AG08396 (cell line): ENCODE measurements around the gene DNAJC17.
A peak's percentile ranks its signal among the peaks of the same experiment; 100 is the strongest.

ENCODE experiments used
- DNase-seq: peaks from one replicate; pipeline ENCODE4 v3.0.0; 2012; ENCODE audit warnings: low spot score, mixed read lengths

Gene DNAJC17

DNA sequence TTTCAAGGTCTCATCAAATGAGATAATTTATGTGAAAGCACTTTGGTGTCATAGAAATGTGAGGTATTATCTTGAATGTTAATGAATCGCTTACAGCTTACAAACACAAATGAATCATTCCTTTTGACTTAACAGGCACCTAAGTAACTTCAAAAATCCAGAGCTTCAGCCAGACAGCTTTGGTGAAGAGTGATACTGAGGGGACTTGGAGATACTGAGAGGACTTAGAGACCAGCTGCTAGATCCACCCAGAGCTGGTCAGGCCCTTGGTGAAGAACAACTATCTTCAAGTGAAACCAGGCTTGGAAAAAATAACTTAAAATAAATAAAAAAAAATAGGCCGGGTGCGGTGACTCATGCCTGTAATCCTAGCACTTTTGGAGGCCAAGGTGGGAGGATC lies 16.6 kb downstream of the DNAJC17 start:
- DNase-seq, result no peak

DNA sequence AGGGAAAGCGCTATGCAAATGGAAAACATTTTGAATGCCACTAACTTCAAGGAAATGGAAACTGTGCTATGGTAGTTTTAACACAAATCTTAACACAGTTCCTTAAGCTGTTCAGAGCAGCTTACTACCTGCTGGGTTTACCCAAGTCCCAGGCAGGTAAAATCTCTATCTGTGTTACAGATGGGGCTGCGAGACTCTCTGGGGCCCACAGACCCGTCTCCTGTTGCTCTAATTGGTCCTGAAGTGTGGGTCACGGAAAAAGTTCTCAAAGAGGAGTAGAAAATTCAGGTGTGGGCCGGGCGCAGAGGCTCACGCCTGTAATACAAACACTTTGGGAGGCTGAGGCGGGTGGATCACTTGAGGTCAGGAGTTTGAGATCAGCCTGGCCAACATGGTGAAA lies 17.3 kb downstream of the DNAJC17 start:
- no peak for DNase-seq

DNA sequence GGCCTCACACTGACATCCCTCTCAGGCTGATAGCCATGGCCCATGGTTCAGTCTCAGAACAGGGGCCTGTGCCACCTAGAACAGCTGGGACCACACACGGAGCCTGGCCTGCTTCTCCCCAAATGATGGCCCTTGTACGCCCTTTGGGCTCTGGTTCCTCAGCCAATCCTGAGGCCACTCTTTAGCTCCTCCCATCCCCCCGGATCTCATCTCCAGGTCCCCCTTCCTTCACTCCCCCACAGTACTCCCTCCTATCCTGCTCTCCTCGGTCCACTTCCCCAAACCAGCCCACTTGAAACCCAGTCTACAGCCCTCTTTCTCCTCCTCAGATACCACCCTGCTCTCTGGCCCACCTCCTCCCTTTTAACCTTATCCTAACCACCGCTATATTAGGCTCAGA lies 18.2 kb downstream of the DNAJC17 start:
- no peak for DNase-seq

DNA sequence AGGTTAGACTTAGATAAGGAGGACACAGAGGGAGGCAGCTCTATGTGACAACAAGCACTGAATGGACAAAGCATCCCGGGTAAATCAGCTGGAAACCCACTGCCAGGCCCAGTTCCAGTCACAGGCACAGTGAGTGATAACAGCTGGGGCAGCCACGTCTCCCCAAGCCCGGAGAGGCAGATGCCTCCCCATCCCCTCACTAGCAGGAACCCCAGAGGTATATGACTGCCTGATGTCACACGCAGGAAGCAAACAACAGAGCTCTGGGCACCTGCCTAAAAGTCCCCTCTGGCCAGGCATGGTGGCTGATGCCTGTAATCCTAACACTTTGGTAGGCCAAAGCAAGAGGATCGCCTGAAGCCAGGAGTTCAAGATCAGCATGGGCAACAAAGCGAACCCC lies 19.3 kb downstream of the DNAJC17 start:
- DNase-seq, result no peak

DNA sequence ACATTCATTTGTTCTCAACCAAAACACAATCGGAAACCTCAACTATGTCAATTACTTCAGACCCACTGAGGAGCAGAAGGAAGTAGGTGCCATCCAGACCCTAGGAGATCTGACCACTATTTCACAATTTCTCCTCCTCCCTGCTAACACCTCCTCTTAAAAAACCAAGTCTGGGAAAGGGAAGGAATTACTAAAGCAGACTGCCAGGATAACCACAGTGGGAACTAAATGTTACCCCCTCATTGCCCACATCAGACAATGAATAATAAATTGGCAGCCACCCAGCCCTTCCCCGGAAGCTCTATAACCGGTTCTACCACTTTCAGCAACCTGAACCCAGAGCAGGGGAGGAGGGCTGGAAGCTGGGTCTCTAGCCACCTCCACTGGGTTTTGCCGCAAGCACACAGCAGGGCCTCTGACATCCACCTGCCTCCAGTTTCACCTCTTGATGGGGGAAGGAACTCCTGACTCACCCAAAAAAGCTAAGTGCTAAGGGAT lies 19.9 kb downstream of the DNAJC17 start:
- no peak for DNase-seq

DNA sequence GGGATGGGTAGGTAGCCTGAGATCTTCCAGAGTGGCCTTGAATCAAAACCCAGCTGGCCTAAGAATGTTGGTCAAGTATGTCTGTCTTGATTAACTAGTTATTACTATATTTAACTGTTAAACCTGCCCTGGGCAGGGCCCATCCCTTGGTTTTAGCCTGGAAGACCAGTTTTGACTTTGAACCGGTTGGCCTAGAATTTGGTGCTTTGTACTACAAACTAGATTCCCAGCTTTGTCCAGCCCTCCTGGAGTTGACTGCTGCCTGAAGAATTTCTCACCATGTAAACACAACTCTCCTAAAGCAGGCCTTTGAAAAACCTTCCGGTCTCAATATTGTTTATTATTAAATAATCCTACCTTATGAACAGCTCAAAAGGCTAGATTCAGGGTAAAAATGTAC lies 21.5 kb downstream of the DNAJC17 start:
- DNase-seq, result no peak

DNA sequence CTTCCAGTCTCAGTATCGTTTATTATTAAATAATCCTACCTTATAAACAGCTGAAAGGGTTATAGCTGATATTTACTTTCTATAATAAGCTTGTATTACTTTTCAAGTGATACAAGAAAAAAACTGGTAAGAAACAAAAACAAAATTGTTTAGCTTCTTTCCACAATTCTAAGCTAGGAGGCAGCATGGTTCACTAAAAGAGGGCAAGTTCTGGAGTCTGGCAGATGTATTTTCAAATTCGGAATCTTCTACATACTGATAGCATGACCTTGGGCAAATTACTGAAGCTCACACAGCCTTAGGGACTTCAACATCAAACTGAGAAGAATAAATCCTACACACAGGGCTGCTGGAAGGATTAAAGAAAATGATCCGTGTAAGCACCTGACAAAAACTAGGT lies 22.1 kb downstream of the DNAJC17 start:
- DNase-seq, result no peak

DNA sequence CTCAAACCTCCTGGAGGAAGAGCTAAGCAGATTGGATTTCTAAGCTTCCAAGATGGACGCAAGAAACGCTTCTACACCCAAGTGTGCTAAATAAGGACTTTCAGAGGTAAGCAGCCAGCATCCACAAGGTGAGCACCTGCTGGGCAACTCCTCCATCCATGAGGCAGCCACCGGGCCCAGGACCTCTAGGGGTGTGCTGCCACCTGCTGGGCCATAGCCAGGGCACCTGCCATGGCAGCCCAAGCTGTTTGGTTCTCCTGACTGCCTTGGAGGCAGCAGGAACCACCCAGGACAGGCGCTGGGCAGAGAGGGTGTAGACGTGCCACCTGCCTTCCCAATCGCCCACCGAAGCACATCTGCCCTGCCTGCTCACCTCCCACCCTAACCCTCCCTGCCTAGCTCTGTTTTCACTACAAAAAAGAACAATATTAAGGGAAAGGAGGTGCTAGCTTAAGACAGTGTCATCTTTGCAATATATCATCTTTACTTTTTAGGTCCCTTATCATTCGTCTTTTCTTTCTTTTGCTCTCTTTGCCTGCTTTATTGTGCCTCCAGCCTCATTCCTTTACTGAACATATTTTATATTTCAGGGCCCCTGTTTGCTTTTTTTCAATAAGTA lies 24.6 kb downstream of the DNAJC17 start:
- DNase-seq, result no peak

DNA sequence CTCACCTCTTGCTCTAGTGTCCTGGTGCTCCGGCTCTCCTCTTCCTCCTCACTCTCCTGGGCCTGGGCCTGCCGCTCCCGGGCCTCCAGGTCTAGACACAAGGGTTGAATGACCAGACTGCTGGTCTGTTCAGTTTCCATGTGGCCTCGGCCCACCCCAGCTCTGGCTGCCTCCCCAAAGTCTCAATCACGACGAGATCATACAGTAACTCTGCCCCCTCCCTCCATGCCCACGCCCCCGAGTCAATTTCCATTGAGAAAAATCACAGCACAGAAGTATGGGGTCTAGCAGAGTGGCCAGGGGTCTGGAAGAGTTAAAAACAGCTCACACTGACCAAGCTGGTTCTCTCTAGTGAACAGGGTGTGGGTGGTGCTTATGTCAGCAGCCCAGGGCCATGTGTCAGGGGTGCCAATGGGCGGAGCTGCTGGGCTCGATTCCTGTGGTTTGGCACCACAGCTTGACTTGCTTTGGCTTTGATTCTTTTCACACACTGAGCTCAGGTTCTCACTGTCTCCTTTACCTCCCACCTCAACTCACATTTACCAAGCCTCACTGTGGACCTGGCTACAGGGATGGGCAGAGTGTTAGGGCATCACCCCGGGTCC lies 30.6 kb downstream of the DNAJC17 start:
- DNase-seq, result peak; percentile 76

DNA sequence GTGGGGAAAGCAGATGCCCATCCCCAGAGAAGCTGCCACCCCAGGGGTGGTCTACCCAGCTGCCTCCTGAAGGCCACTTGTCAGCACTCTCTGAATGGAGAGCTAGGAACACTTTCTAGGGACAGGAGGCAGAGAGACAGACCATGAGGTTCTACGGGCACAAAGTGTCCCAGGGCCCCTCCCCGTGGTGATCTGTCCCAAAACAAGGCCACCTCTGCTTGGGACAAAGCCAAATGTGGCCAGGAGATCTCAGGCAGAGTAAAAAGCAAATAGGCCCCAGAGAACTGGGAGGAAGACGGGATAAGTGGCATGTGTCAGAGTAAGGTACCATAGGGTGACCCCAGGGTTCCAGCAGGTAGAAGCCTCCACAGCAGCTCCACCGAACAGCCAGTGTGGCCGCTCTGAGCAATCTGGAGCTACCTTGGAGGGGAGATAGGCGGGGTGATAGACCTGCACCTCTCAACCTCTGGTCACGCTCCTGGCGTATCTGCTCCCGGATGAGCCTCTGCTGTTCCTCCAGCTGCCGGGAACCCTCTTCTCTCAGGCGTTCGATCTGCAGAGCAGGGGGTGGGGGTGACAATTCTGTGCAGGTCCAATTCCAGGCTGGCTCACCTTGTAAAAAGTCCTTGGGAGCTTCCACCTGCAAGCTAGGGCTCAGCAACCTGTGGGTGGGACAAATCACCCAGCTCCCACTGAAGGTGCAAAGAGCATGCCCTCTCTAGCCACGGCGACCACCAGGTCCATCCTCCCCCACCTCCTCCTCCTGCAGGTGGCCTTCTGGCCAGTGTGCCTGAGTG lies 31.3 kb downstream of the DNAJC17 start:
- no peak for DNase-seq

DNA sequence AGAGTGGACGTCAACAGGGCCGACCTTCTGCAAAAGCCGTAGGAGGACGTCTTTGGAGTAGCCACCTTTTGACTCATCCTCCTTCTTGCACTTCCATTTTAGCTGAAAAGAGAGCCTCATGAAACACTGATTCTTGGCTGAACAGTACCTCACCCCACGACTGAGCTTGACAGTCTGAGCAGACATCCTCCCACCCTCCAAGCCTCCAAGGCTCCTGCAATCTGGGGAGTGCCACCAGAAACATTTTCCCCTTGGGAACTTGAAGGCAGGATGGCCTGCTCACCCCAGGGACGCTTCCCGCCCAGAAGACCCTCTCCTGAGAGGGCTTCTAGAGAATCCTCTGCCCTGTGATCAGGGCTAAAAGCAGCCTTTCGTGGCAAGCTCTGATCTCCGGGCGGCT lies 32.3 kb downstream of the DNAJC17 start:
- DNase-seq, result no peak

DNA sequence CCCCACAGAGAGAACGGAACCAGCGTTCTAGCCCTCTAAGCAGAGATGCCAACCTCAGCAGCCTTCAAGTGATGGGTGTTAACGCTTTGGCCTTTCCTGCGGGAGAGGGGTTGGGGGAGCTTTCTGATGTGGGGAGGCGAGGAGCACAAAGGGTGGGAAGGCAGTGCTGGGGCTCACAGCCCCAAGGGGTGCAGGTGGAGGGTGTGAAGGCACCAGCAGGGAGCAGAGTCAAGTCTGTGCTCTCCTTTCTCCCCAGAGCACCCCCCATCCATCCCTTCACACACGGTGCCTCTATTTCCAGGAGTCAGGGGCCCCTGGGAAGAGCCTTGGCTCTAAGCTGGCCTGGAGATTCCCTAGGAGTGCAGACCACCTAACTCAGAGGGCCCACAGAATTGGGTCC lies 33.4 kb downstream of the DNAJC17 start:
- no peak for DNase-seq

DNA sequence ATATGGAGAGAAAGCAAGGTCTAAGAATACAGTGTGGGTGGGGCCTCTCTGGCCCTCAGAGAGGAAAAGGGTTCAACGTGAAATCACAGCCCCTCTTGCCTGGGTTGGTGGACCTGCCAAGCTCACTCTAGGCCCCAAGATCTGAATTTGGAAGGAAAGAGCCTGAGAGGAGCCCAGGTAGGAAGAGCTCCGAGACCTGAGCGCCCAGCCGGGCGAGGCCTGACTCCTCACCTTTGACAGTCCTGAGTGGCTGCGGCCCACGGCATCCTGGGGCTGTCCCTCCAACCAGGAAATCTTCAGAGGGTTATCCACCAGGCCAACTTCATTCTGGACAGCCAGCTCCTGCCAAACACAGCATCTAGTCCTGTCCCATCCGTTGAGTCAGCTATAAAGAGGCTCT lies 33.8 kb downstream of the DNAJC17 start:
- no peak for DNase-seq

DNA sequence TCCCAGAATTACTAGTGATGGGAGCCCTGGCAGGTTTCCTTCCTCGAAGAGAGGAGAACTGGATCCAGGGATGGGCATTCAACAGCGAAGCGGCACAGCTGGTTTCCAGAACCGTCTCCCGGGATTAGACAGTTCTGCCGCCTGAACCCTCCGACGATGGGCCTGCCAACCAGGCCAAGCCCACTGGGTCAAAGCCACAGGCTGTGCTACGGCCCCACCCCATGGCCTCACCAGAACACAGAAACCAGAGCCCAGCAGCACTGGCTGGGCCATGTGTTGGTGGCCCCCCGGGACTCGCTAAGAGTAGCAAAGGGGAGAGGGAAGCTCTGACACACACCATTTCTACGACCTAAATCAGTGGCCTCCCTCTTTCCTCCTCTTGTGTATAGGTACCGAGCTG lies 35.3 kb downstream of the DNAJC17 start:
- DNase-seq, result no peak

DNA sequence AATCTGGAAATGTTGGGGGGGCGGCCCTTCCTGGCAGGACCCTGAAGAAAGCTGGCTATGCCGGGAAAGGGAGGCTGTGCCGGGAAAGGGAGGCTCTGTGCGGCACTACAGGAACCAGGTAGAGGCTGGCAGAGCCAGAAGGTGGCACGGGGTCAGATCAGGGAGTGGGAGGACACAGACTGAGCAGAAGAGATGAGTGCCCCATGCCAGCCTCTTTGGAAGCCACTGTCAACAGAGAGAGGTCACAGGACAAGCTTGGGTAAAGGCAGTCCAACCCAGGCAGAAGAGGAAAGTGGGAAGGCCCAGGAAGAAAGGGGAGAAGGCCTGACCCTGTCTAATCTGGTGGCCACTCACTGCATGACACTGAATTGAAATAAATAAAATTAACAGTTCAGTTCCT lies 36.0 kb downstream of the DNAJC17 start:
- no peak for DNase-seq

DNA sequence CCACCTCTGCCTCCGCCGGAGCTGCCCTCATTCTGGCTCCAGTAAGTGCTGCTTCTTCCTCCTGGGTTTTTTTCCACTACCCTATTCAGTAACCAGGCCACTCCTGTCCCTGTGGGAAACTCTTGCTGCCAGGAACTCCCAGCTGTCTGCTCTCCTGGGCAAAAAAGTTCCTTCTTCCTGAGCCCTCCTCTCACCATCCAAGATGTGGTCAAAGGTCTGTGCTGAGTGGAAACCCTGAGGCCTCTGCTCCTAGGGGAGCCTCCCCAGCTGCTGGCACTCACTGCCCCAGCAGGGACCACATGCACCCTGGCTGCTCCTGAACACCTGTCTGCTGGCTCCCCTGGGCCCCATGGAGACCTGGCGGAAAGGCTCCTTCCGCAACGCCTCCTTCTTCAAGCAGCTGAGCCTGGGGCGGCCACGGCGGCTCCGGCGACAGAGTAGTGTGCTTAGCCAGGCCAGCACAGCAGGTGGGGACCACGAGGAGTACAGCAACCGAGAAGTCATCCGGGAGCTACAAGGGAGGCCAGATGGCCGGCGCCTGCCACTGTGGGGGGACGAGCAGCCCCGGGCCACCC lies 37.0 kb downstream of the DNAJC17 start:
- no peak for DNase-seq

DNA sequence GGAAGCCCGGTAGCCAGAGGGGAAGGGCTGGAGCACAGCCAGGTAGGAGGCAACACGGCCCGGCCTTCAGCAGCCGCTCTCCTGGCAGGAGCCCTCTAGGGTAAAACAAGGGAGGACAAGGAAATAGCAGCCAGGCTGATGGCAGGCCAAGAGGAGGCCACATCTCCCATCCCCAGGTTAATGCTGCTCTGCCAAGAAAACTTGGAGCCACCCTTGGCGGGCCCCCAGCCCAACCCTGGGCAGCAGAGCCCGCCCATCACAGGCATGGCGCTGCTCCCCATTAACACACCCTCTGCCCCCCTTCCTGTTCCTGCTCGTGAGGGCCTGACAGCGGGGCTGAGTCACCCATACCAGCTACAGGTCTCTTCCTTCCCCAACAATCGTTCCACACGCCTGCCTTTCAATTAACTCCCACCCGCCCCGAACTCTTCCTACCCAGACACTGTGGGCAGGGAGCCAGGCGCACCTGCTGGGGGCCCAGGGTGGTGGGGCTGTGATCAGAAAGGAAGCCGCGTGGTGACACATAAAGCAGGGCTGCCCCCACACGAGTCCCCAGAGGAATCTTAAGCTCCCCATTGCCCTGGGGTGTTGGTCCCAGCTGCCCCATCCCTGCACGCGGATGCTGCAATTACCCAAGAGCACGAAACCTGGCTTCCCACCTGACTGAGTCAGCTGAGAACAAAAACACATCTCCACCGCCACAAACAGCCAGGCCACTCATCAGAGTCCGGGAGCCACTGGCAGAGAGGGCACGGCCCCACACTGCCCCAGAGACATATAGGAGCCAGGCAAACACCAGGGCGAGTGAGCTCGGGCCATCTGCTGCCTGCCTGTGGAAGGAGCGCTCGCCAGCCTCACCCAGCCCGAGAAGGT lies 37.8 kb downstream of the DNAJC17 start, which contains the start of gene C15orf62:
C15orf62 (plus strand) TSS at position 707 of the 873 bp plus-strand sequence. CDS start 516 bp downstream, outside the sequence.
- DNase-seq, result no peak

DNA sequence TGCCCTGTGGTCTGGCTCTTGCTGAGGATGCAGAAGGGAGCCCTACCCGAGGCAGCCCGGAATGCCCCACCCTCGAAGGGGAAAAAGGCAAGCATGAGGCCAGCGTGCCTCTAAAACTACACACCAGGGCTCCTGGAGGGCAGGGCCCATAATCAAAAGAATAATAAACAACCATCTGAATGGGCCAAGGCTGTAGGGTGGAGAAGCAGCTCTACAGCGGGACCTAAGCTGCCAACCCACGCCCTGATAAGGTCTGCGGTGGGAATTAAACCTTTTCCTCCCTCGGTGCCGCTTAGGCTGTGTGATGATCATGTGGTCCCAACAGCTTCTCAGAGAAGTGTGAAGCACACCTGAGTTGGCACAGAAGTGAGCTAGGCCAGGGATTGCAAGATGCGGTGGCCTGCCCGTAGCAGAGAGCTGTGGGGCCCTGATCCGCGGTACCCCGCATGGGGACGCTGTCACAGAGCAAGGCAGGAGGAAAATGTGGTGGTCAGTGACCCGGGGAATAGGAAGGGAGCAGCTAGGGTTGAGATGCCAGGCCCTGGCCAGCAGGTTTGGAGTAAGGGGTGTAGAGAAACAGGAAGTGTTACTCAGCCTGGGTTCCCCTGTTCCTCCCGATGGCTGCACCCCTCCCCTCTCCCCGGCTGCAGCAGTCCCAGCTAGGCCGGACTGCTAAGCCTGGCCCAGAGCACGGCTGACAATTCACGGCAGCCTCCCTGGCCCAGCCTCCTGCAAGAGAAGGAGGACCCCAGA lies 38.6 kb downstream of the DNAJC17 start:
- DNase-seq, result no peak

DNA sequence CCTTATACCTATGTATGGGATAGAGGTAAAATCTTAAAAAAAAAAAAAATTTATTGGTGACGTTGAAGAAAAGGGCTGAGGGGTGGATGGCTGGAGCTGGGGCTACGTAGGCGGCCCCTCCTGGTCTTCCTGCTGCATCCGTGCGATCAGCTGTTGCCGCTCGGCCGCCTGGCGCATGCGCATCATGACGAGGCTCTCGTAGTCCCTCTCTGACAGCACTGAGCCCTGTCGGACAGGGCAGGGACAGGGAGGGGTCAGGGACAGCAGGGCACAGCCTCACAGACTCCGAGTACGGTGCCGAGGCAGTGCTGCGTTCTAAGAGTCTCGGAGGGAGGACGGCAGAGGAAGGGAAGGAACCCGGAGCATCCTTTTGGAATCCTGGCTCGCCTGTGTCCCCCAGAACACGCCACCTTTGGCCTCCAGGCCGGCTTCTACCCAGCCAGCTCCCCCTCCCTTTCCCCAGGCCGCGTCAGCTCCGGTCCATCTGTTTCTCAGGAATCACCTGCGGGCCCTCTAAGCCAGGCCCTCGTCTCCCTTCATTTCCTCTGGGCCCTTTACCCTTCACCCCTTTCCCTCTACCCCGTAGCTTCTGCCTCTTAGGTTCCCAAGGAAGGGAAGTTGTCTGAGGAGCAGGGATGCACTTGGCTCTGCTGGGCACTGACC lies 39.3 kb downstream of the DNAJC17 start:
- no peak for DNase-seq
